GM12891 (cell line): ENCODE data around the gene CEP63.

ENCODE experiments used
- DNase-seq: peaks from one replicate; pipeline ENCODE4 v3.0.0; 2011; ENCODE audit warnings: low spot score; ENCODE audit not compliant: insufficient read length
- FAIRE-seq: peaks from 2 replicates; lab custom pipeline; 2011; peaks lifted over from hg19 to GRCh38; lab: Jason Lieb, UNC
- PAX5 ChIP-seq: IDR thresholded peaks from 2 replicates; pipeline ENCODE4 v1.6.1; 2011; ENCODE audit warnings: low read length, moderate library complexity, mild to moderate bottlenecking; ENCODE audit not compliant: insufficient read depth, severe bottlenecking
- POLR2A ChIP-seq: IDR thresholded peaks from 2 replicates; pipeline ENCODE4 v1.6.1; 2011; ENCODE audit warnings: low read depth, low read length, control low read depth
- POLR2AphosphoS5 ChIP-seq: IDR thresholded peaks from 2 replicates; pipeline ENCODE4 v1.6.1; 2011; ENCODE audit warnings: low read depth, low read length, control low read depth
- POU2F2 ChIP-seq: IDR thresholded peaks from 2 replicates; pipeline ENCODE4 v1.6.1; 2011; ENCODE audit warnings: low read depth, mild to moderate bottlenecking, control low read depth, low read length, moderate library complexity
- SPI1 ChIP-seq: IDR thresholded peaks from 2 replicates; pipeline ENCODE4 v1.6.1; 2011; ENCODE audit warnings: low read depth, low read length, control low read depth
- TAF1 ChIP-seq: IDR thresholded peaks from 2 replicates; pipeline ENCODE4 v1.6.1; 2011; ENCODE audit warnings: low read depth, low read length, control low read depth

Gene CEP63

DNA sequence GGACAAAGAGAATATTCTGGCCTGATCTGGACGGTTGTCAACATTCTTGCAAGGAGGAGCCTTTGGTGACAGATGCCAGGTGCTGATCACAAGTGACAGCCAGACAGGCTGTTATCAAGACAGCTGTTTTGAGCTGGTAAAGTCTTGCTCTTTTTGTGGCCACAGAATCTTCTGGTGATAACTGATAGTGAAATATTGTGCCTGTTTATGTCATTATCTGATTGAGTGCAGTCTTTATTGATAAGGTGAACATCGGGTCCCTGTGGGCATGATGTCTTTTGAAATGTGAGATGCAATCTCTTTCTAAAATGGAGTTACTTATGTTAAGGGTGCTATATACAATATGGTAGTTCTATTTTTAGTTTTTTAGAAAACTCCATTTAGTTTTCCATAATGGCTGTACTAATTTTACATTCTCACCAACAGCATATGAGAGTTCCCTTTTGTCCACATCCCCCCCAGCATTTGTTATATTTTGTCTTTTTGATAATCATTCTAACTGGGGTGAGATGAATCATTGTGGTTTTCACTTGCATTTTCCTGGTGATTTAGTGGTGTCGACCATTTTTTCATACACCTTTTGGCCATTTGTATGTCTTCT is 10.7 kb downstream of the CEP63 start:
- DNase-seq (no peak), FAIRE-seq (peak; percentile 38)
- TF ChIP-seq POLR2A (no peak), POLR2AphosphoS5 (no peak), POU2F2 (no peak), PAX5 (no peak), TAF1 (no peak), SPI1 (no peak)

- DNase-seq (no peak), FAIRE-seq (no peak)
- TF ChIP-seq POLR2A (no peak), PAX5 (no peak), TAF1 (no peak), POU2F2 (no peak), SPI1 (no peak), POLR2AphosphoS5 (no peak)
Measured at GRCh38 chr3:134503266-134503665, 17.4 kb downstream of the CEP63 start.

- DNase-seq: no peak
- TF ChIP-seq SPI1: no peak
- no peak for TF ChIP-seq POLR2AphosphoS5
- no peak for TF ChIP-seq POLR2A
- TF ChIP-seq POU2F2: no peak
- no peak for TF ChIP-seq TAF1
- no peak for TF ChIP-seq PAX5
- no peak for FAIRE-seq
Measured at GRCh38 chr3:134504132-134504531, 18.3 kb downstream of the CEP63 start.

- TF ChIP-seq PAX5 (no peak), POLR2AphosphoS5 (no peak), TAF1 (no peak), SPI1 (no peak), POLR2A (no peak), POU2F2 (no peak)
- FAIRE-seq (no peak), DNase-seq (no peak)
Measured at GRCh38 chr3:134505485-134505884, 19.6 kb downstream of the CEP63 start.

- FAIRE-seq (no peak), DNase-seq (no peak)
- TF ChIP-seq POU2F2 (no peak), TAF1 (no peak), PAX5 (no peak), POLR2AphosphoS5 (no peak), SPI1 (no peak), POLR2A (no peak)
Measured at GRCh38 chr3:134511500-134511899, 25.6 kb downstream of the CEP63 start.

DNA sequence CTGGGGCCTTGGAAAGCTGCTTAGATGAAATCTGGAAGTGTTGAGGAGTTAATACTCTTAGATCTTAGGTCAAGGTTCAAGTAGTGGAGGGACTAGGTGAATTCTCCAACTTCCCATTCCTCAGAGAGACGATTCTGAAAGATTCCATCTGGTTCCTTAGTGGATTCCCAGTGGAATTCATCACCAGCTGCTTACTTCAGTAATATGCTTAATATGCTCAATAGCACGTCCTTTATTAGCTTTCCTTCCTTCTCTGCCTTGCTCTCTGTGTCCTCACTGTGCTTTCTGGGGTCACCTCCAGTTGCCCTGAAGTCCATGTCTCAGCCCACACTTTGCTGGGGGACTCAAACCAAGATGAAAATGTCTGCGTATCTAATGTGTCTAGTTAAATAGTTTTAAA is 31.0 kb downstream of the CEP63 start:
- DNase-seq (no peak), FAIRE-seq (no peak)
- TF ChIP-seq SPI1 (no peak), POLR2A (no peak), POU2F2 (no peak), POLR2AphosphoS5 (no peak), TAF1 (no peak), PAX5 (no peak)

GRCh38 chr3:134517791-134518190 is 31.9 kb downstream of the CEP63 start:
- FAIRE-seq (no peak), DNase-seq (no peak)
- no peak for TF ChIP-seq PAX5
- TF ChIP-seq POU2F2: no peak
- TF ChIP-seq POLR2A: no peak
- no peak for TF ChIP-seq SPI1
- no peak for TF ChIP-seq TAF1
- TF ChIP-seq POLR2AphosphoS5: no peak

GRCh38 chr3:134522541-134522940 is 36.7 kb downstream of the CEP63 start:
- DNase-seq (no peak), FAIRE-seq (no peak)
- TF ChIP-seq TAF1 (no peak), SPI1 (no peak), POLR2AphosphoS5 (no peak), POLR2A (no peak), PAX5 (no peak), POU2F2 (no peak)

GRCh38 chr3:134525293-134525692 is 39.4 kb downstream of the CEP63 start:
- no peak for FAIRE-seq
- DNase-seq: no peak
- TF ChIP-seq PAX5 (no peak), POLR2AphosphoS5 (no peak), POLR2A (no peak), TAF1 (no peak), SPI1 (no peak), POU2F2 (no peak)

DNA sequence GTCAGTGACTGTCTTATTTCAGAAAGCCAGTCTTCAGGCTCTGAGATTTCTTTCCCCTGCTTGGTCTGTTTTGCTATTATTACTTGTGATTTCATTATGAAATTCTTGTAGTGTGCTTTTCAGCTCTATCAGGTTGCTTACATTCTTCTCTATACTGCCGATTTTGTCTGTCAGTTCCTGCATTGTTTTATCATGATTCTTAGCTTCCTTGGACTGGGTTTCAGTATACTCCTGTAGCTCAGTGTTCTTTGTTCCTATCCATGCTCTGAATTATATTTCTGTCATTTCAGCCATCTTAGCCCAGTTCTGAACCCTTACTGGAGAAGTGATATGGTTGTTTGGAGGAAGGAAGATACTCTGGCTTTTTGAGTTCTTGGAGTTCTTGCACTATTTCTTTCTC is 40.5 kb downstream of the CEP63 start:
- DNase-seq (no peak), FAIRE-seq (no peak)
- TF ChIP-seq POLR2A: no peak
- TF ChIP-seq SPI1: no peak
- TF ChIP-seq PAX5: no peak
- no peak for TF ChIP-seq POLR2AphosphoS5
- TF ChIP-seq POU2F2: no peak
- no peak for TF ChIP-seq TAF1
